OCI-M1 (cell line): ENCODE data around the gene ADK.

Experiments
- DNase-seq: peaks from one replicate; lab custom pipeline; 2025; lab: John Stamatoyannopoulos, UW

Gene ADK

GRCh38 chr10:74746813-74747212, 595.8 kb downstream of the ADK start:
- DNase-seq: no peak

GRCh38 chr10:74748468-74749031, 597.5 kb downstream of the ADK start:
- no peak for DNase-seq

GRCh38 chr10:74750848-74751274, 599.8 kb downstream of the ADK start:
- no peak for DNase-seq

GRCh38 chr10:74752371-74753040, 601.5 kb downstream of the ADK start:
- no peak for DNase-seq

GRCh38 chr10:74753442-74754211, 602.6 kb downstream of the ADK start:
- no peak for DNase-seq

- DNase-seq: no peak
Measured at GRCh38 chr10:74754381-74754821, 603.4 kb downstream of the ADK start.

- no peak for DNase-seq
Measured at GRCh38 chr10:74755273-74755672, 604.3 kb downstream of the ADK start.
